Keratinocyte (primary cell): ENCODE data around the gene KCTD17. TPM values are rescaled to one million over a fixed set of nuclear protein-coding genes. Genes with fewer than 3 reads are reported as not detected.

Experiments
- DNase-seq: peaks from one replicate; pipeline ENCODE4 v3.0.0-alpha.2; 2011; ENCODE audit warnings: low read depth, missing footprints, low spot score
- FAIRE-seq: peaks from 2 replicates; lab custom pipeline; 2011; peaks lifted over from hg19 to GRCh38; lab: Jason Lieb, UNC
- H2AFZ ChIP-seq: 2 replicates; pipeline ENCODE4 v1.6.0; 2012; ENCODE audit warnings: low read length, control low read depth, inconsistent platforms; ENCODE audit not compliant: control insufficient read depth
- H3K27ac ChIP-seq: 2 replicates; pipeline ENCODE4 v1.5.1; 2011; ENCODE audit warnings: low read length; ENCODE audit not compliant: control insufficient read depth, insufficient read depth
- H3K27me3 ChIP-seq: 3 replicates; pipeline ENCODE4 v1.6.0; 2011; ENCODE audit warnings: low read length; ENCODE audit not compliant: control insufficient read depth, insufficient read depth; ENCODE audit errors: extremely low read depth
- H3K36me3 ChIP-seq, 2 experiments: 2 replicates in 1 of 2; 3 replicates in 1 of 2; pipeline ENCODE4 v1.5.1; 2011; ENCODE audit warnings: low read length in 2 of 2, mild to moderate bottlenecking in 1 of 2; ENCODE audit not compliant: control insufficient read depth in 2 of 2, insufficient read depth in 2 of 2; ENCODE audit errors: extremely low read depth in 1 of 2
- H3K4me1 ChIP-seq: 3 replicates; pipeline ENCODE4 v1.5.1; 2011; ENCODE audit warnings: low read length; ENCODE audit not compliant: control insufficient read depth, insufficient read depth; ENCODE audit errors: extremely low read depth
- H3K4me2 ChIP-seq: 3 replicates; pipeline ENCODE4 v1.6.0; 2011; ENCODE audit warnings: low read depth, low read length; ENCODE audit not compliant: control insufficient read depth, insufficient read depth; ENCODE audit errors: extremely low read depth
- H3K4me3 ChIP-seq, 3 experiments: fragments of 200-600 bp in 1 of 3; sonication (generic) in 1 of 3; 2 replicates in 2 of 3; 3 replicates in 1 of 3; pipeline ENCODE4 v1.5.1; 2011 to 2016; ENCODE audit warnings: low read length in 3 of 3, mild to moderate bottlenecking in 3 of 3, control low read depth in 2 of 3, inconsistent platforms in 1 of 3, low read depth in 1 of 3, mixed read lengths in 1 of 3, mixed run types in 1 of 3, moderate library complexity in 1 of 3; ENCODE audit not compliant: control insufficient read depth in 2 of 3, insufficient read depth in 2 of 3; ENCODE audit errors: extremely low read depth in 1 of 3
- H3K79me2 ChIP-seq: 2 replicates; pipeline ENCODE4 v1.6.0; 2012; ENCODE audit warnings: low read length; ENCODE audit not compliant: control insufficient read depth, insufficient read depth
- H3K9ac ChIP-seq: 3 replicates; pipeline ENCODE4 v1.6.0; 2011; ENCODE audit warnings: low read length; ENCODE audit not compliant: control insufficient read depth, insufficient read depth; ENCODE audit errors: extremely low read depth
- H3K9me1 ChIP-seq: 3 replicates; pipeline ENCODE4 v1.6.0; 2011; ENCODE audit warnings: low read length; ENCODE audit not compliant: control insufficient read depth, insufficient read depth; ENCODE audit errors: extremely low read depth
- H3K9me3 ChIP-seq: 2 replicates; pipeline ENCODE4 v1.5.1; 2012; ENCODE audit warnings: low read depth, low read length; ENCODE audit not compliant: control insufficient read depth
- H4K20me1 ChIP-seq: 3 replicates; pipeline ENCODE4 v1.6.0; 2011; ENCODE audit warnings: low read length; ENCODE audit not compliant: control insufficient read depth, insufficient read depth; ENCODE audit errors: extremely low read depth
- CTCF ChIP-seq, 3 experiments: IDR thresholded peaks in 1 of 3; conservative IDR thresholded peaks in 1 of 3; optimal IDR thresholded peaks in 1 of 3; 2 replicates in 2 of 3; 3 replicates in 1 of 3; pipeline versions ENCODE3 to v1.5.1; 2011; ENCODE audit warnings: low read length in 3 of 3, mild to moderate bottlenecking in 3 of 3, moderate library complexity in 2 of 3, control low read depth in 1 of 3, inconsistent platforms in 1 of 3; ENCODE audit not compliant: insufficient read depth in 2 of 3; ENCODE audit errors: extremely low read depth in 1 of 3
- EZH2 ChIP-seq: IDR thresholded peaks from one replicate; pipeline ENCODE4 v1.6.1; 2012; ENCODE audit warnings: inconsistent platforms, mild to moderate bottlenecking, low read length, moderate library complexity
- dilution Hi-C: fragments of 300-500 bp; cut with MboI; formaldehyde crosslinking; loops from one replicate; pipeline ENCODE4 v1.7.0; 2020; ENCODE audit warnings: low sequenced_read_pairs; ENCODE audit not compliant: extremely low pct_ligation_motif_present
- polyA plus RNA-seq, 5 experiments: library from polyadenylated mRNA; depleted of rRNA in 3 of 5; stranded (reverse) in 3 of 5; stranded (forward) in 1 of 5; unstranded in 1 of 5; fragments of >200 nt; gene quantifications; 1 replicate in 1 of 5; 2 replicates in 3 of 5; 3 replicates in 1 of 5; pipeline versions ENCODE4 v1.2.1 to v1.2.3, GENCODE V29; 2011 to 2012; ENCODE audit warnings: missing spikeins in 2 of 5, low read depth in 1 of 5, low replicate concordance in 1 of 5

Gene KCTD17
- polyA plus RNA-seq, 1 donor (not counting 4 experiments of a cell fraction or from before 2014, with no cell fraction given) = 16.3 TPM

DNA sequence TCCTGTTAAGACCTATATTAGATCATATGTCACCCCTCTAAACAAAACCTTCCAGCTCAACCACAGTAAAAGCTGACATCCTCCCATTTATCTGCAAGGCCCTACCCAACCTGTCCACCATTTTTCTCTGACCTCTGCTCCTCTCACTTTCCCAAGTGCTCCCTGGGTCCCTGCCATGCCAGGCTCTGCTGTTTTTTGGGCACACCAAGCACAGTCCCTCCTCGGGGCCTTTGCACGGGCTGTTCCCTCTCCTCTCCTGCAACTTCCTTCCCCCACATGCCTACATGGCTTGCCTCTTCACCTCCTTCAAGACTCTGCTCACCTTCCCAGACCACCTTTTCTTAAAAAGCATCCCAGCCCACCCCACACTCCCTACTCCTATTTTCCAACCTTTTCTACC lies 42.1 kb upstream of the KCTD17 start:
- Histone ChIP-seq H3K9me3 (no peaks in the 10 kb centered on the region), H3K79me2 (no peaks in the 10 kb centered on the region), H2AFZ (no peak overlapping the region), H3K27me3 (peaks cover 12% of the 10 kb centered on the region), H3K4me1 (no peaks in the 10 kb centered on the region), H3K4me2 (no peak overlapping the region), H3K27ac (no peak overlapping the region), H4K20me1 (no peaks in the 10 kb centered on the region), H3K4me3 (no peak overlapping the region), H3K9me1 (no peaks in the 10 kb centered on the region), H3K36me3 (no peaks in the 10 kb centered on the region), H3K9ac (no peak overlapping the region)
- FAIRE-seq = no peak
- TF ChIP-seq EZH2 (no peak), CTCF (optimal IDR thresholded peaks at IDR 0.05 in 1 of 3, IDR thresholded peaks at IDR 0.05 in 1 of 3, conservative IDR thresholded peaks at IDR 0.05 in 1 of 3; ENCODE audit: extremely low read depth in 1 of 3, insufficient read depth in 2 of 3, low read length in 3 of 3) (no peak)
- DNase-seq = no peak
- dilution Hi-C loops = no loop called here

- no peak overlapping the region for H3K9ac ChIP-seq
- H4K20me1 ChIP-seq = no peaks in the 10 kb centered on the region
- no peaks in the 10 kb centered on the region for H3K9me3 ChIP-seq
- FAIRE-seq (no peak), DNase-seq (no peak)
- peaks cover 12% of the 10 kb centered on the region for H3K27me3 ChIP-seq
- dilution Hi-C loops = no loop called here
- H3K9me1 ChIP-seq = no peaks in the 10 kb centered on the region
- H3K4me2 ChIP-seq = no peak overlapping the region
- no peaks in the 10 kb centered on the region for H3K36me3 ChIP-seq
- H3K4me1 ChIP-seq = no peaks in the 10 kb centered on the region
- no peak for TF ChIP-seq CTCF (optimal IDR thresholded peaks at IDR 0.05 in 1 of 3, IDR thresholded peaks at IDR 0.05 in 1 of 3, conservative IDR thresholded peaks at IDR 0.05 in 1 of 3; ENCODE audit: extremely low read depth in 1 of 3, insufficient read depth in 2 of 3, low read length in 3 of 3)
- TF ChIP-seq EZH2 = no peak
- no peak overlapping the region for H2AFZ ChIP-seq
- no peaks in the 10 kb centered on the region for H3K79me2 ChIP-seq
- no peak overlapping the region for H3K27ac ChIP-seq
- H3K4me3 ChIP-seq = no peak overlapping the region
These were observed 41.4 kb upstream of the KCTD17 start for GRCh38 chr22:37010174-37010573.
